ENCODE results near the gene ADGRL1.

DNA sequence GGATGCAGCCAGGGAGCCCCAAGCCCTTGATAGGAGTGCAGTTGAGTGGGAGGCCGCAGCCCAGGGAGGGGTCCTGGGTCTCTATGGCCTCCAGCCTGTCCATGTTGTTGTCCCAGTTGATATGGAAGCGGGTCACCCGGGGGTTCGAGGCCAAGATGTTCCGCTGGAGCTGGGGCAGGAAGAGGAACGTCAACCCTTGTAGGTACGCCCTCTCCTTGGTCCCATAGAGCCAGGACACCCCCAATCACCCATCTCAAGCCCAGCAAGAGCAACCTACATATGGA lies 85.5 kb downstream of the ADGRL1 start:
- no peak for TF ChIP-seq CTCF (IDR thresholded peaks at IDR 0.05)
- TF ChIP-seq POLR2A (IDR thresholded peaks at IDR 0.05): no peak
